ENCODE data around the gene ZIK1. TPM values are rescaled to one million over a fixed set of nuclear protein-coding genes. Genes with fewer than 3 reads are reported as not detected.

The ZIK1 gene
- total RNA-seq, 4 donors from 2014 or later = 4.4 to 14.5 (median 6.4) TPM

GRCh38 chr19:57642396-57643046 is 58.6 kb downstream of the ZIK1 start:
- Histone ChIP-seq H3K36me3 (peaks cover 8 to 64% of the 10 kb centered on the region in 2 donors), H3K4me3 (no peak overlapping the region), H3K27me3 (no peaks in the 10 kb centered on the region), H3K4me1 (no peaks in the 10 kb centered on the region), H3K27ac (no peak overlapping the region), H3K9me3 (peaks cover 0 to 68% (median 3%) of the 10 kb centered on the region in 3 donors)
- 67 to 96% methylated on average over 2 to 3 of the region's 4 CpGs for WGBS, 2 donors (ENCODE audit: low coverage in 1 of 2)
- TF ChIP-seq POLR2AphosphoS5 (IDR thresholded peaks at IDR 0.05) = no peak
- TF ChIP-seq EP300 (IDR thresholded peaks at IDR 0.05) = no peak
- no peak for TF ChIP-seq POLR2A (IDR thresholded peaks at IDR 0.05)
- no peak for TF ChIP-seq CTCF (IDR thresholded peaks at IDR 0.05)
- no peak for ATAC-seq

Other genes with a start within 250 kb of the ZIK1 start
- gene ZNF304, start 232.9 kb upstream of the ZIK1 start, total RNA-seq = 10 to 100 TPM in 3 of 4 donors, 1 to 10 TPM in 1; 9.2 to 12.2 (median 10.9) TPM
- 10 to 100 TPM in 3 of 4 donors, 1 to 10 TPM in 1; 9.0 to 17.0 (median 13.2) TPM for gene TRAPPC2B, start 220.6 kb upstream of the ZIK1 start, total RNA-seq
- gene ZNF547, start 220.6 kb upstream of the ZIK1 start, total RNA-seq = 1 to 10 TPM; 1.0 to 4.8 (median 2.0) TPM
- 10 to 100 TPM; 17.9 to 36.8 (median 21.8) TPM for gene ZNF548, start 194.3 kb upstream of the ZIK1 start, total RNA-seq
- gene ZNF17, start 173.0 kb upstream of the ZIK1 start, total RNA-seq = 10 to 100 TPM in 3 of 4 donors, 1 to 10 TPM in 1; 9.1 to 21.0 (median 11.9) TPM
- 10 to 100 TPM in 1 of 4 donors, 1 to 10 TPM in 3; 4.8 to 10.6 (median 6.8) TPM for gene ZNF749, start 148.8 kb upstream of the ZIK1 start, total RNA-seq
- 1 to 10 TPM in 2 of 4 donors, under 1 TPM in 2; 0.57 to 2.3 (median 1.5) TPM for gene VN1R1, start 127.0 kb upstream of the ZIK1 start, total RNA-seq
- 10 to 100 TPM in 2 of 4 donors, 1 to 10 TPM in 2; 5.8 to 15.5 (median 11.7) TPM for gene ZNF772, start 106.6 kb upstream of the ZIK1 start, total RNA-seq
- 10 to 100 TPM in 2 of 4 donors, 1 to 10 TPM in 2; 6.4 to 30.8 (median 10.1) TPM for gene ZNF419, start 96.4 kb upstream of the ZIK1 start, total RNA-seq
- gene ZNF773, start 84.2 kb upstream of the ZIK1 start, total RNA-seq = 10 to 100 TPM in 3 of 4 donors, 1 to 10 TPM in 1; 5.1 to 22.1 (median 13.9) TPM
- gene ZNF549, start 56.8 kb upstream of the ZIK1 start, total RNA-seq = 1 to 10 TPM; 5.4 to 9.3 (median 5.7) TPM
- gene ZNF550, start 24.3 kb upstream of the ZIK1 start, total RNA-seq = 1 to 10 TPM; 4.8 to 5.7 (median 5.2) TPM
- gene ZNF416, start 5.2 kb upstream of the ZIK1 start, total RNA-seq = 1 to 10 TPM; 4.0 to 6.1 (median 5.7) TPM
- 1 to 10 TPM; 1.4 to 6.3 (median 4.0) TPM for gene ZNF530, start 15.7 kb downstream of the ZIK1 start, total RNA-seq
- gene ZNF134, start 30.1 kb downstream of the ZIK1 start, total RNA-seq = 10 to 100 TPM; 23.4 to 33.1 (median 28.6) TPM
- gene ZNF211, start 49.0 kb downstream of the ZIK1 start, total RNA-seq = 10 to 100 TPM in 3 of 4 donors, 1 to 10 TPM in 1; 8.3 to 16.8 (median 15.3) TPM
- gene ZSCAN4, start 84.8 kb downstream of the ZIK1 start, total RNA-seq = not detected
- 1 to 10 TPM; 4.4 to 7.3 (median 6.7) TPM for gene ZNF551, start 97.8 kb downstream of the ZIK1 start, total RNA-seq
- 10 to 100 TPM in 1 of 4 donors, 1 to 10 TPM in 3; 3.8 to 12.6 (median 9.0) TPM for gene ZNF154, start 125.1 kb downstream of the ZIK1 start, total RNA-seq
- gene ZNF671, start 143.5 kb downstream of the ZIK1 start, total RNA-seq = 10 to 100 TPM in 3 of 4 donors, 1 to 10 TPM in 1; 8.8 to 16.8 (median 11.7) TPM
- gene ZNF776, start 162.7 kb downstream of the ZIK1 start, total RNA-seq = 10 to 100 TPM; 12.1 to 14.9 (median 13.3) TPM
- gene ZNF586, start 185.5 kb downstream of the ZIK1 start, total RNA-seq = 10 to 100 TPM; 12.8 to 20.7 (median 17.1) TPM
- 1 to 10 TPM; 2.7 to 8.7 (median 4.5) TPM for gene ZNF552, start 230.8 kb downstream of the ZIK1 start, total RNA-seq
- gene ZNF587B, start 246.2 kb downstream of the ZIK1 start, total RNA-seq = 10 to 100 TPM in 2 of 4 donors, 1 to 10 TPM in 2; 7.6 to 14.5 (median 10.7) TPM

Measured in gastroesophageal sphincter (tissue), 4 donors.